Upper lobe of right lung (tissue), 1 donor: ENCODE measurements around the gene XAGE1B. TPM values are rescaled to one million over a fixed set of nuclear protein-coding genes. Genes with fewer than 3 reads are reported as not detected.
"Not testable (repeated sequence)": the region's sequence is repeated elsewhere in the genome, so short reads cannot be mapped to it uniquely, and the experiment has no call there.

Source experiments
- ATAC-seq: fragments of 200-7000 bp; cut with Tn5 transposase; one replicate; pipeline ENCODE4 v1.9.1; 2020; ENCODE audit warnings: mild to moderate bottlenecking, moderate library complexity
- DNase-seq: peaks from one replicate; pipeline ENCODE4 v3.0.0-alpha.2; 2020
- H3K27ac ChIP-seq: fragments of 200-600 bp; one replicate; pipeline ENCODE4 v1.8.0; 2022
- H3K27me3 ChIP-seq: fragments of 200-600 bp; one replicate; pipeline ENCODE4 v1.8.0; 2022; ENCODE audit warnings: mild to moderate bottlenecking
- H3K36me3 ChIP-seq: fragments of 200-600 bp; one replicate; pipeline ENCODE4 v1.8.0; 2022
- H3K4me1 ChIP-seq: fragments of 200-600 bp; one replicate; pipeline ENCODE4 v1.8.0; 2022
- H3K4me3 ChIP-seq: fragments of 200-600 bp; one replicate; pipeline ENCODE4 v1.8.0; 2022; ENCODE audit warnings: mild to moderate bottlenecking
- H3K9me3 ChIP-seq: fragments of 200-600 bp; one replicate; pipeline ENCODE4 v1.8.0; 2022
- intact Hi-C: fragments of 100-400 bp; cut with DNase I; formaldehyde crosslinking; loops from one replicate; pipeline ENCODE4 v1.11.0; 2022
- total RNA-seq: library from RNA; stranded (reverse); fragmentation: NEBNext Ultra II Directional; extraction: Animal tissue kit (Norgen Biotek cat#: 25700); gene quantifications from one replicate; pipeline ENCODE4 v1.2.1, GENCODE V29; 2021
- TF ChIP-seq, protein P1 (sequence below): fragments of 200-600 bp; IDR thresholded peaks from one replicate; pipeline ENCODE4 v1.8.0; 2022; ENCODE audit warnings: antibody characterized with exemption
- donor health status: DM: no; HTN: yes; CAD: no; lungs with severe emphysema.

The XAGE1B gene
- total RNA-seq, 1 donor from 2014 or later: 1.2 TPM

DNA sequence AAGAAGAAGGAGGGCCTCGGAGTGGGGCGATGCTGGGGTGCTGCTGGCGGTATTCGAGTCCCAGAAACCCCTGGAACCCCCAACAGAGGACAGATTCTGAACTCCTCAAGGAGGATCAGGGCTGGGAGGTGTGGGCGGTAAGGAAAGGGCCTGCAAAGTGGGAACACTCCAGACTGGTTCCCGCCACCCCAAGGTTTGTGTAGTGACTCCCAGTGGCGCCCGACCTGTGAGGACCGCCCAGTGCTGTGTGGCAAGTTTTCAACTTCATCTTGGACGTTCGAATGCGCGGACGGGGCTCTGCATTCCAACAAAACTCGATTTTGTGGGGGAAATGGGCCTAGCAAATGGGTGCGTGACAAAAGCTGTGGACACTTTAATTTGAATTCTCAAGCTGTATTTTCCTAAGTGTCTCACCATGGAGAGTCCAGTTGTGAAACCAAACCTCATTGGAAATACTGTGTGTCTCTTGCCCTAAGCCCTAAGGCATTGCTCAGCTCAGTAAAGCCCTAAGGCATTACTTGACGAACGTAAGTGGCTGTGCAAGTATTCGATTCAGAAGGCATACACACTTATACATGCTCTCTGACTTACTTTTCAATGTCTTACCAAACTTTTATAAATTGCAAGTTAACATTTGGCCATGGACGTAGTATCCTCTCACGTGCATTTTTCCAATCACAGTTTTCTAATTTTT is 27.4 kb upstream of the XAGE1B start:
- TF ChIP-seq, protein P1, sequence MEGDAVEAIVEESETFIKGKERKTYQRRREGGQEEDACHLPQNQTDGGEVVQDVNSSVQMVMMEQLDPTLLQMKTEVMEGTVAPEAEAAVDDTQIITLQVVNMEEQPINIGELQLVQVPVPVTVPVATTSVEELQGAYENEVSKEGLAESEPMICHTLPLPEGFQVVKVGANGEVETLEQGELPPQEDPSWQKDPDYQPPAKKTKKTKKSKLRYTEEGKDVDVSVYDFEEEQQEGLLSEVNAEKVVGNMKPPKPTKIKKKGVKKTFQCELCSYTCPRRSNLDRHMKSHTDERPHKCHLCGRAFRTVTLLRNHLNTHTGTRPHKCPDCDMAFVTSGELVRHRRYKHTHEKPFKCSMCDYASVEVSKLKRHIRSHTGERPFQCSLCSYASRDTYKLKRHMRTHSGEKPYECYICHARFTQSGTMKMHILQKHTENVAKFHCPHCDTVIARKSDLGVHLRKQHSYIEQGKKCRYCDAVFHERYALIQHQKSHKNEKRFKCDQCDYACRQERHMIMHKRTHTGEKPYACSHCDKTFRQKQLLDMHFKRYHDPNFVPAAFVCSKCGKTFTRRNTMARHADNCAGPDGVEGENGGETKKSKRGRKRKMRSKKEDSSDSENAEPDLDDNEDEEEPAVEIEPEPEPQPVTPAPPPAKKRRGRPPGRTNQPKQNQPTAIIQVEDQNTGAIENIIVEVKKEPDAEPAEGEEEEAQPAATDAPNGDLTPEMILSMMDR: no peak
- intact Hi-C loops: no loop called here
- no peak overlapping the region for H3K4me3 ChIP-seq
- H3K36me3 ChIP-seq: no peaks in the 10 kb centered on the region
- ATAC-seq: no peak
- DNase-seq: no peak
- no peaks in the 10 kb centered on the region for H3K9me3 ChIP-seq
- H3K27me3 ChIP-seq: no peaks in the 10 kb centered on the region
- no peak overlapping the region for H3K27ac ChIP-seq
- no peaks in the 10 kb centered on the region for H3K4me1 ChIP-seq

DNA sequence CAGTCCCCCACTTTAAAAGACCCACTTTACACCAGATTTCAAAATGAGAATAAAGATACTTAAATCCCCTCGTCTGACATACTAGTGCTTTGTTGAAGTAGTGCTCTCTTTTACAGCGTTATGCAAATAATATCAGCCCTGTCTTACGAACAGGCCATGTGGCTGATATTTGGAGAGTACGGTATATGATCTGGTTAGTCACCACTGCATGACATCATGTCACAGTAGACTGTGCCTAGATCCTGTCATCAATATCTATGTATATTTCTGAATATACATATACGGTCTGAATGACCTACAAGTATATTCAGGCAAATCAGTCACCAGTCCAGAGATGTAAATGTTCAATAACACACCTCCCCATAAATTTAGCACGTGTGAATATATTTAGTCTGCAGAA is 25.4 kb upstream of the XAGE1B start:
- Histone ChIP-seq H3K4me1 (no peaks in the 10 kb centered on the region), H3K9me3 (no peaks in the 10 kb centered on the region), H3K27me3 (no peaks in the 10 kb centered on the region), H3K36me3 (no peaks in the 10 kb centered on the region), H3K27ac (no peak overlapping the region), H3K4me3 (no peak overlapping the region)
- DNase-seq (no peak), ATAC-seq (no peak)
- TF ChIP-seq, protein P1: no peak
- intact Hi-C loops: no loop called here

DNA sequence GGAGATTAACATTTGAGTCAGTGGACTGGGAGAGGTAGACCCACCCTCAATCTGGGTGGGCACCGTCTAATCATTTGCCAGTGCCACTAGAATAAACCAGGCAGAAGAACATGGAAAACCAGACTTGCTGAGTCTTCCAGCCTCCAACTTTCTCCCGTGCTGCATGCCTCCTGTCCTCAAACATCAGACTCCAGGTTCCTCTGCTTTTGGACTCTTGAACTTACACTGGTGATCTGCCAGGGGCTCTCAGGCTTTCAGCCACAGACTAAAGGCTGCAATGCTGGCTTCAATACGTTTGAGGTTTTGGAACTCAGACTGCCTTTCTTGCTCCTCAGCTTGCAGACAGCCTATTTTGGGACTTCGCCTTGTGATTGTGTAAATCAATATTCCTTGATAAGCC is 24.2 kb upstream of the XAGE1B start:
- H3K4me3 ChIP-seq, H3K27me3 ChIP-seq, H3K27ac ChIP-seq, H3K4me1 ChIP-seq, DNase-seq, ATAC-seq, H3K9me3 ChIP-seq, intact Hi-C loops, H3K36me3 ChIP-seq: not testable (repeated sequence)

DNA sequence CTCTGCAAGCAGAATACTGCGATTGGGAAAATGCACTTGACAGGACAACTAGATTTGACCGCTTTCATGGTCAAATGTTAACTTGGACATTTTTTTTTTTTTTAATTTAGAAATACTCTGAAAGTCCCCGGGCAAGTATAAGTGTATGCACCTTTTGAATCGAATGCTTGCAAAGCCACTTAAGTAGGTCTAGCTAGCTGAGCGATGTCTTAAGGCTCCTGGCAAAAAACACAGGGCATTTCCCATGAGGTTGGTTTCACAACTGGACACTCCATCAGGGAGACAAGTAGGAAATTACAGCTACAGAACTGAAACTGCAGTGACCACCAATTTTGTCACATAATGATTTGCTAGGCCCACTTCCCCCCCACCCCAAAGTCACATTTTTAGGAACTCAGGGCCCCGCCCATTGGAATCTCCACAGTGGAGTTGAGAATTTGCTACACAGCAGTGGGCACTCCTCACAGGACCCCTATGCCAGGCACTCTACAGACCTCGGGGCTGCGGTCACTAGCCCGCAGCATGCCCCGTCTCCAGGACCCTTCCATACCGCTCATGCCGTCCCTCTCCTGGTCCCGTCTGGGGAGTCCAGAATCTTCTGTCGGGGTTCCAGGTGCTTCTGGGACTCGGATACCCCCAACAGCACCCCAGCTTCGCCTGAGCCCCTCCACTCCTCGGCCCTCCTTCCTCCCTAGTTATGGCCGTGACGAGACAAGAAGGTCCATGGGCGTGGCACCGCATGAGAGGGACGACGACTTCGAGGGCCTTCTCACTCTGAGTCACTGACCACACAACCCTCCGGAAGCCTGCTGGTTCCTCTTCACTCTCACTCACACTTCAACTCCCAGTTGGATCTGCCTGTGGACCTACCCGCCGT is 515 bp downstream of the XAGE1B start:
- DNase-seq, H3K27me3 ChIP-seq, H3K4me1 ChIP-seq, H3K4me3 ChIP-seq, H3K27ac ChIP-seq, H3K36me3 ChIP-seq, intact Hi-C loops, H3K9me3 ChIP-seq: not testable (repeated sequence)
- peak; percentile 83 for ATAC-seq

DNA sequence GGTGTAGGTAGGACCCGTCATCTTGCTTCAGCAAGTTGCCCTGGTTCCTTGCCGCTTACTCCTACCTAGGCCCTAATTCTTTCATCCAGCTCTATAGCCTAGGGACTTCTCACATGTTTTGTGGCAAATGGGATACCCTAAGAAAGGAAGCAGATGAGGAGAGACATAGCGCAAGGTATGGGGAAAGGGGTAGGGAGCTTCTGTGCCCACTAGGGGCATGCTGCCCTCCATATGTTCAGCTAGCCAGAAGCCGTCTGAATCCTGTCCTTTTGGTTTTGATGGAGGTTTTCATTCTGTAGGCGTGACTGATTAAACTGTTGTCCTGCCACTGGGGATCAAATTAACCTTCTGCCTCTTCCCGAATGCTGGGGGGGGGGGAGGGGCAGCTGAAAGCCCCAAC is 5.7 kb downstream of the XAGE1B start:
- H3K4me1 ChIP-seq, H3K9me3 ChIP-seq, H3K27me3 ChIP-seq, H3K4me3 ChIP-seq, intact Hi-C loops, ATAC-seq, DNase-seq, H3K36me3 ChIP-seq, H3K27ac ChIP-seq: not testable (repeated sequence)

DNA sequence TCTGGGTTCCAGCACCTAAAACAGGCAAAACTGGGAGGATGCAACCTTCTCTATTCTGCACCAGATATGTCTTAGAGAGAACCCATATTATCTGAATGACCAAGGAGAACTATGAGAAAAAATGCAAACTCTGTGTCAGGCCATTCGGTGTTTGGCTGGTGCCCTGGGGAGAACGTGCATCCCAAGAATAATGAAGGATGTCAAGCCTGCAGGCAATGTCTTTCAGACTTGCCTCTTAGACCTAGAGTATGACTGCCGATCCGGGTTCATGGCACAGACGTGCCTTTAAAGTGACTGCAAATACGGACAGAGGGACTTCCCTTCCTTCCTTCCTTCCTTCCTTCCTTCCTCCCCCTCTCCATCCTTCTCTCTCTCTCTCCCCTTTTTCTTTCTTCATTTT is 6.9 kb downstream of the XAGE1B start:
- intact Hi-C loops: no loop called here
- H3K27me3 ChIP-seq: no peaks in the 10 kb centered on the region
- H3K36me3 ChIP-seq: no peaks in the 10 kb centered on the region
- no peak overlapping the region for H3K27ac ChIP-seq
- no peak overlapping the region for H3K4me3 ChIP-seq
- H3K4me1 ChIP-seq: no peaks in the 10 kb centered on the region
- DNase-seq (no peak), ATAC-seq (no peak)
- H3K9me3 ChIP-seq: no peaks in the 10 kb centered on the region
- TF ChIP-seq, protein P1: no peak

DNA sequence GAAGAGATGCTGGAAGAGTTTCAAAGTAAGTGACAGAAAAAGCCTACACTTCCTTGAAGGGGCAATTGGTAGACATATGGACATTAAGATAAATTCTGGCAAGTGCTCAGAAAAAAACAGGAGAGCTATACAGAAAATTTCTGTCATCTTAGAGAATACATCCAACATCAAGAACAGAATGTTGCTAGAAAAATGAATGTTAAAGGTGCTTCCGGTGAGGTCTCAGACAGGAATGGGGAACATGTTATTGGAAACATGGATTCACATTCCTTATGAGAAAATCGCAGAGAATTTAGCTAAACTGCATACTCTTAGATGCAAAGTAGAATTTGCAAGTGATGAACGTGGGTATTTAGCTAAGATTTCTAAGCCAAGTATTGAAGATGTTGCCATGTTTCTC is 9.5 kb downstream of the XAGE1B start:
- H3K4me1 ChIP-seq: no peaks in the 10 kb centered on the region
- DNase-seq: no peak
- no peaks in the 10 kb centered on the region for H3K27me3 ChIP-seq
- H3K4me3 ChIP-seq: no peak overlapping the region
- TF ChIP-seq, protein P1: no peak
- no peaks in the 10 kb centered on the region for H3K36me3 ChIP-seq
- ATAC-seq: no peak
- no peak overlapping the region for H3K27ac ChIP-seq
- no peaks in the 10 kb centered on the region for H3K9me3 ChIP-seq
- intact Hi-C loops: no loop called here
